WI38 (cell line): Measurements from ENCODE around the gene CDH23.

Experiments
- H3K4me3 ChIP-seq: 2 replicates; pipeline ENCODE4 v1.5.1; 2011; ENCODE audit warnings: low read depth, mild to moderate bottlenecking, control low read depth, low read length
- TF ChIP-seq, protein P1 (sequence below): IDR thresholded peaks from 2 replicates; pipeline ENCODE4 v1.5.1; 2012; ENCODE audit warnings: low read depth, mild to moderate bottlenecking, control low read depth, low read length

CDH23 gene

DNA sequence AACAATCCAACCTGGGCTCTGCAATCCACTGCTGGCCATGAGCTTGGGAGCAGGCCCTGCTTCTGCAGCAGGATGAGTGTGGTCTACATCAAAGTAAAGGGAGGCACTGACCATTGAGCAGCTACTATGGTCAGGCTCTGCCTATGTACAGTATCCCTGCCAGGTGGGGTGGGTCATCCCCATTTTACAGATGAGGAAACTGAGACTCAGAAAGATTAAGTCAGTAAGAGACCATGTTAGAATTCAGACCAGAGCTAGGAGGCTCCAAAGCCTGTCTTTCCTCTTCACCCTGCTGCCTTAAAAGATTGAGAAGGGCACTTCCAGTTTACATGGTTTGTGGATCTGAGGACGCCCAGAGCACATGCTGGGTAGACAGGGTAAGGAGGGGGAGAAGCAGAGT is 27.1 kb upstream of the CDH23 start:
- no peak overlapping the region for H3K4me3 ChIP-seq
- TF ChIP-seq, protein P1, sequence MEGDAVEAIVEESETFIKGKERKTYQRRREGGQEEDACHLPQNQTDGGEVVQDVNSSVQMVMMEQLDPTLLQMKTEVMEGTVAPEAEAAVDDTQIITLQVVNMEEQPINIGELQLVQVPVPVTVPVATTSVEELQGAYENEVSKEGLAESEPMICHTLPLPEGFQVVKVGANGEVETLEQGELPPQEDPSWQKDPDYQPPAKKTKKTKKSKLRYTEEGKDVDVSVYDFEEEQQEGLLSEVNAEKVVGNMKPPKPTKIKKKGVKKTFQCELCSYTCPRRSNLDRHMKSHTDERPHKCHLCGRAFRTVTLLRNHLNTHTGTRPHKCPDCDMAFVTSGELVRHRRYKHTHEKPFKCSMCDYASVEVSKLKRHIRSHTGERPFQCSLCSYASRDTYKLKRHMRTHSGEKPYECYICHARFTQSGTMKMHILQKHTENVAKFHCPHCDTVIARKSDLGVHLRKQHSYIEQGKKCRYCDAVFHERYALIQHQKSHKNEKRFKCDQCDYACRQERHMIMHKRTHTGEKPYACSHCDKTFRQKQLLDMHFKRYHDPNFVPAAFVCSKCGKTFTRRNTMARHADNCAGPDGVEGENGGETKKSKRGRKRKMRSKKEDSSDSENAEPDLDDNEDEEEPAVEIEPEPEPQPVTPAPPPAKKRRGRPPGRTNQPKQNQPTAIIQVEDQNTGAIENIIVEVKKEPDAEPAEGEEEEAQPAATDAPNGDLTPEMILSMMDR: no peak

DNA sequence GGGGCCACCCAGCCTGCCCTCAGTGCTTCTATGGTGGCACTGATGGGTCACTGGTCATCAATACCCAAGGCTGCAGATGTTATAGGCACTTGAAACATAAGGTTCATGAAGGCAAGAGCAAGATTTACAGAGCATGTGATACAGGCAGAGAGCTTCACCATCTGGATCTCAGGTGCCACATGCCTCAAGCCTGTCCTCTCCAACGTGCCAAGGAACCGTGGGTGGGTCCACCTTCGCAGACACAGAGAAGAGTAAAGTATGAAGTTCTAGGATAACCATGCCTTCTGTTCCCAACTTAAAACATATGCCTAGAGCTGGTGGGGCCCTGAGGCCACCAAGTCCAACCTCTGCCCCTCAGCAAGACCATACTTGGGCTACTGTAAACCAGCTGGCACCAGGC is 26.7 kb upstream of the CDH23 start:
- TF ChIP-seq, protein P1: no peak
- no peak overlapping the region for H3K4me3 ChIP-seq

DNA sequence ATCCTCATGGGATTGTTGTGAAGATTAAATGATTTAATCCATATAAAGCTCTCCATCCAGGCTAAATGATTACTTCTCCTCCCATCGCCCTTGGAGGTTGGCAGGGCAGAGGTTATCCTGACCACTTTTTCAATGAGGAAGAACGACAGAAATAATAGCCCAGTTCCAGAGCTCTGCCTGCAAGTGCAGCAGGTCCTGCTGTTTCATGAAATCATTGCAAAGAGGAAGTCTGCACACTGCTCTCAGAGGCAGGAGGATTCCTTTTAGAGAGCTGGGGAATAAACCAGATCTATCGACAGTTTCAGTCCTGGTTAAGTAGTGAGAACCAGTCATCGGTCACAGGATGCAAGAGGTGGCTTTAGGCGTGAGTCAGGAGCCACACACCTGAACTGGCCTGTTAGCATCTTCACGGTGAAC is 25.0 kb upstream of the CDH23 start:
- TF ChIP-seq, protein P1: no peak
- H3K4me3 ChIP-seq: no peak overlapping the region

DNA sequence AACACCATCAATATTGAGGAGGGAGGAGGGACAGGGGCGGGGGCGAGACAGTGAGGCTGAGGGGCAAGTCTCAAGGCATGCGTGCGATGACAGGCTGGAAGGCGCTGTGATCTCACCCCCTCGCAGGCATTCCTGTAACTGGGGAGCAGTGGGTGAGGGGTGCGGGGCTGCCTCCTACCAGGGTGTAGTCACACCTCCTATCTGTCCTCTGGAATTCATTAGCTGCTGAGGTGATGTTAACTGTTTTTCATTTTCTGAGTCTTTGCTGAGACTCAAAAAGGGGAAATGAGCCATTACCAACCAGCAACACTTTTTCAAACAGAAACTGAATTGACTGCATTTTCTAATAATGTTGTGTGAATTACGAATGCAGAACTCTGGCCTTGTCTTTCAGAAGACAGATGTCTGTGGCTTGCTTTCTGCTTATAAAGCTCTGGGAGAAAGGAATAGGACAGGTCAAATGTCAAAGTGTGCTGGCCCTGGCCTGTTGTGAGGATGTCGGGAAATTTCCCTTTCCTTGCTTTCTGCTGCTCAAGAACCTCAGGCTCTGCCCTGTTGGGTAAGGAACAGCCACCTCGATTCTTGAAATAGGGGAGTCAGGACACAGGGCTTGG is 23.7 kb upstream of the CDH23 start:
- H3K4me3 ChIP-seq: no peak overlapping the region
- TF ChIP-seq, protein P1: no peak

DNA sequence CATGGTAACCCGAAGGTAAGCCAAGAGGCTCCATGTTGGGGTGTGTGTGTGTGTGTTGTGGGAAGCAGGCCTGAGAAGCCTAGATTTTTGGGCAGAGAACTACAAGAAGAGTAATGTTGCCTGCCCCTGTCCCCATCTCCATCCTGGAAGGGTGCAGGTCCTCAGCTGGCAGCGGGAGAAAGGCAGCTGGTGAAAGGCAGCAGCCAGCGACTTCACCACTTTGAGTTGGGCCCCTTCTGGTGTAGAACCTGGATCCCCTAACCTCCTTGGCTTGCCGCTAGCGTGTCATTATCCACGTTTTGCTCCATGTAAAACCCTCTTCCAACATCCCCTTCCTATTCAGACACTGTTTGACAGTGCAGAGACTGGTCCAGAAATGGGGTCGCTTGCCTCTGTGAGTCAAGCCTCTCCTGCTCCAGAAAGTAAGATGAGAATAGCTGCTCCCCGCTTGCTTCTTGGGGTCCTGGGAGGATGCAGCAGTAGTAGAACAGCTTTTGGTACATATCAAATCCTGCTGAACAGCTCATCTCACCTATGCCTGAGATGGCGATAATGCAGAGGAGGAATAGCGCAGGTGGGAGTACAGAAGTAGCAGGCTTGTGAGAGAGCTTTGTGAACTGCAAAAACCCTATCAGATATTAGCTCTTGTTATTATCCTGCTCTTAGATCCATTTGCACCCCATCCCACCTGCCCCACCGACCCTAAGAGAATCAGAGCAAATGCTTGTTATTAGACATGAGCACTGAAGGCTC is 22.1 kb upstream of the CDH23 start:
- TF ChIP-seq, protein P1: no peak
- H3K4me3 ChIP-seq: no peak overlapping the region

DNA sequence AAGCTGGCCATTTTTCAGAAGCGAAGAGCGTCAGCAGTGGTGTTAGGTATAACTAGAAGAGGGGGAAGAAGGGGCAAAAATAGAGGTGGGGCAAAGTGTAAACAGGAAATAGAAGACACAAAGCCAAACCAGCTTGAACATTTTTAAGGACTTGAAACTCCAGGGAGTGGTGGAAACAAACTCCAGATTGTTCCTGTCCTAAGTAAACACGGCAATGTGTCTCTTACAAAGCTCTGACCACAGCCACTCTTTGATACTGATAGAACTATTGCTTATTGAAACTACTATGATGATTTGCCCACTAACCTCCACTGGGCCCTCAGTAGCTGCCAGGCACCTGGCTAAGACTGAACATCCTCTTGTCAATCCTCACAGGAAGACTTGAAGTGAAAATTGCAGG is 20.8 kb upstream of the CDH23 start:
- TF ChIP-seq, protein P1: no peak
- no peak overlapping the region for H3K4me3 ChIP-seq

DNA sequence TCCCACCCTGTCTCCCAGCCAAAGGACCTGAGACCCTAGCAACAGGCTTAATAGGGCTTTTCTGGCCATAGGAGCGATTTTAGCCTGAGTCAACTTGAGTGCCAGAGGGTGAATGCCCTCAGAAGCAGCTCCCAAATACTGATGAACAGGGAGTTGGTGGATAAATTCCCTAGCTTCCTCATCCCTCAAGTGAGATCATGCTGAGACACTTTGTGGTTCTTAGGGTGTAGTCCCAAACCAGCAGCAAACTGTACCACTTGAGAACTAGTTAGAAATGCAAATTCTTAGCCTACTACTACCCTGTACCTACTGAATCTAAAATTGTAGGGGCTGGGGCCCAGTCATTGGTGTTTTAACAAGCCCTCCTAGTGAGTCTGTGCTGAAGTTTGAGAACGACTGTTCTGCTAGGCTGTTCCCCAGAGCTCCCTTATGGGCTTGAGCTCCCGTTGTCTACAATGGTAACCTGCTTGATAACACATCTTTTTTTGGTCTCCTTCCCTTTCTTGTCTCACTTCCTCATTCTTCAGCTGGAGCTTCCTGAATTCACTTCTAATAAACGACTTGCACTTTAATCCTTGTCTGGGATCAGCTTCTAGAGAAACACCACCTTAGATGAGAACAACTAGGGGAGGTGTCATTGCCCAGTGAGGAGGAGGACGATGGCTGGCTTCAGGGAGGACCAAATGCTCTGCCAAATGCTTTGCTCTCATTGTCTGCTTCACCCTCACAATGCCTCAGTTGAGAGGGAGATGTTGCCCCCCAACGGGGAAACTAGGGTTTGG is 18.2 kb upstream of the CDH23 start:
- TF ChIP-seq, protein P1: no peak
- H3K4me3 ChIP-seq: no peak overlapping the region
